Measurements from ENCODE around the gene GULP1.

DNA sequence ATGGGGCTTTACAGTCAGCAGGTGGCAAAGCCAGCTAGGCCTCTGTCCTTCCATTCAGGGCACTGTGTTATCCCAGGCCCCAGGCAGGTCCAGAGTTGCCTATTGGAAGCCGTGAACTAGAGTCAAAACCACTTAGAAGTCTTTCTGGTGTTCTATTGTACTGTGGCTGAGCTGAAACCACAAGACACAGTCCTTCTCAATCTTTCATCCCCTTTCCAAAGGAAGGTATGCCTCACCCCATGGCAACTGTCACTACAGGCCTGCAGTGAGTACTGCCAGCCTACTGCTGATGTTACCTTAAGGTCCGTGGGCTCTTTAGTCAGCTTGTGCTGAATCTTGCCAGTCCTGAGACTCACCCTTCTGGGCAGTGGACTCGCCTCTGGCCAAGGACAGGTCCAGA, 181.6 kb downstream of the GULP1 start:
- TF ChIP-seq POLR2AphosphoS5 (IDR thresholded peaks at IDR 0.05; ENCODE audit: low read length): no peak
- TF ChIP-seq, protein P1, sequence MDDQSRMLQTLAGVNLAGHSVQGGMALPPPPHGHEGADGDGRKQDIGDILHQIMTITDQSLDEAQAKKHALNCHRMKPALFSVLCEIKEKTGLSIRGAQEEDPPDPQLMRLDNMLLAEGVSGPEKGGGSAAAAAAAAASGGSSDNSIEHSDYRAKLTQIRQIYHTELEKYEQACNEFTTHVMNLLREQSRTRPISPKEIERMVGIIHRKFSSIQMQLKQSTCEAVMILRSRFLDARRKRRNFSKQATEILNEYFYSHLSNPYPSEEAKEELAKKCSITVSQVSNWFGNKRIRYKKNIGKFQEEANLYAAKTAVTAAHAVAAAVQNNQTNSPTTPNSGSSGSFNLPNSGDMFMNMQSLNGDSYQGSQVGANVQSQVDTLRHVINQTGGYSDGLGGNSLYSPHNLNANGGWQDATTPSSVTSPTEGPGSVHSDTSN (IDR thresholded peaks at IDR 0.05; ENCODE audit: insufficient replicate concordance, low read depth, low read length): no peak
- TF ChIP-seq PAX8 (IDR thresholded peaks at IDR 0.05): no peak
- no peak for TF ChIP-seq TBL1XR1 (IDR thresholded peaks at IDR 0.05; ENCODE audit: low read depth, low read length)
